GM15510 (cell line): ENCODE measurements around the gene KIF7.

Experiments used
- POLR2A ChIP-seq: IDR thresholded peaks from 3 replicates; pipeline ENCODE4 v1.6.1; 2011; ENCODE audit warnings: borderline replicate concordance; ENCODE audit not compliant: insufficient read length; ENCODE audit errors: extremely low read depth

Gene KIF7

GRCh38 chr15:89662893-89663626, 7.8 kb upstream of the KIF7 start:
- no peak for TF ChIP-seq POLR2A

GRCh38 chr15:89660556-89660955, 5.3 kb upstream of the KIF7 start:
- no peak for TF ChIP-seq POLR2A

- TF ChIP-seq POLR2A, result no peak
Measured at GRCh38 chr15:89659295-89659694, 4.0 kb upstream of the KIF7 start.

GRCh38 chr15:89657686-89658200, 2.5 kb upstream of the KIF7 start:
- TF ChIP-seq POLR2A, result no peak

- TF ChIP-seq POLR2A, result no peak
Measured at GRCh38 chr15:89656116-89656815, 999 bp upstream of the KIF7 start.

GRCh38 chr15:89654301-89654761, 936 bp downstream of the KIF7 start:
- TF ChIP-seq POLR2A, result no peak

GRCh38 chr15:89653578-89653977, 1.7 kb downstream of the KIF7 start:
- TF ChIP-seq POLR2A, result no peak

- TF ChIP-seq POLR2A, result no peak
Measured at GRCh38 chr15:89652666-89653065, 2.6 kb downstream of the KIF7 start.

- TF ChIP-seq POLR2A, result no peak
Measured at GRCh38 chr15:89652131-89652530, 3.1 kb downstream of the KIF7 start.

- no peak for TF ChIP-seq POLR2A
Measured at GRCh38 chr15:89649716-89650115, 5.6 kb downstream of the KIF7 start.

GRCh38 chr15:89649013-89649625, 6.1 kb downstream of the KIF7 start:
- TF ChIP-seq POLR2A, result no peak

- no peak for TF ChIP-seq POLR2A
Measured at GRCh38 chr15:89648106-89649012, 6.9 kb downstream of the KIF7 start.

- no peak for TF ChIP-seq POLR2A
Measured at GRCh38 chr15:89647191-89647851, 7.9 kb downstream of the KIF7 start.

GRCh38 chr15:89646416-89647141, 8.7 kb downstream of the KIF7 start:
- no peak for TF ChIP-seq POLR2A

- no peak for TF ChIP-seq POLR2A
Measured at GRCh38 chr15:89645680-89646079, 9.6 kb downstream of the KIF7 start.
